ENCODE measurements around the gene BNC1.

DNA sequence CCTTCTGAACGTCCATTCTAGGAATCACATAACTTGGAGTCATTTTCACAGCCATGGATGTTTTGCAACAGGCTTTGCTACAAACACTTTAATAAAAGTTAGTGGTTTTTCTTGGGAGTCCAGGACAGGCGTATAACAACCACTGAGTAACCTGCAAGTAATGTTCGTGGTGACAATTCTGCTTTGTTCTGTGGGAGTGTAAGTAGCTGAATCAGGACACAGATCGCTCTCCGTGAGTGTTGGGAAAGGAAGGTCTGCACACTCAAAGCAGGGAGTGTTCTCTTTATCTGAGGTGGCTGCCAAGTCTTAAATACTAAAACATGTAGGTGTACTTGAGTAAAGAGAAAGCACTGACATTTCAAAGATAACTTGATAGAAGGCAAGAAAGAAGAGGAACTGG is 7.9 kb upstream of the BNC1 start:
- TF ChIP-seq EZH2 (IDR thresholded peaks at IDR 0.05; ENCODE audit: insufficient read depth, low read length), result no peak
- TF ChIP-seq, protein P1, sequence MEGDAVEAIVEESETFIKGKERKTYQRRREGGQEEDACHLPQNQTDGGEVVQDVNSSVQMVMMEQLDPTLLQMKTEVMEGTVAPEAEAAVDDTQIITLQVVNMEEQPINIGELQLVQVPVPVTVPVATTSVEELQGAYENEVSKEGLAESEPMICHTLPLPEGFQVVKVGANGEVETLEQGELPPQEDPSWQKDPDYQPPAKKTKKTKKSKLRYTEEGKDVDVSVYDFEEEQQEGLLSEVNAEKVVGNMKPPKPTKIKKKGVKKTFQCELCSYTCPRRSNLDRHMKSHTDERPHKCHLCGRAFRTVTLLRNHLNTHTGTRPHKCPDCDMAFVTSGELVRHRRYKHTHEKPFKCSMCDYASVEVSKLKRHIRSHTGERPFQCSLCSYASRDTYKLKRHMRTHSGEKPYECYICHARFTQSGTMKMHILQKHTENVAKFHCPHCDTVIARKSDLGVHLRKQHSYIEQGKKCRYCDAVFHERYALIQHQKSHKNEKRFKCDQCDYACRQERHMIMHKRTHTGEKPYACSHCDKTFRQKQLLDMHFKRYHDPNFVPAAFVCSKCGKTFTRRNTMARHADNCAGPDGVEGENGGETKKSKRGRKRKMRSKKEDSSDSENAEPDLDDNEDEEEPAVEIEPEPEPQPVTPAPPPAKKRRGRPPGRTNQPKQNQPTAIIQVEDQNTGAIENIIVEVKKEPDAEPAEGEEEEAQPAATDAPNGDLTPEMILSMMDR (IDR thresholded peaks at IDR 0.05; ENCODE audit: insufficient read depth, low read depth, low read length), result no peak

All from astrocyte (in vitro differentiated cells and primary cell).